CD4-positive, alpha-beta T cell (primary cell): ENCODE data around the gene AXL. TPM values are rescaled to one million over a fixed set of nuclear protein-coding genes. Genes with fewer than 3 reads are reported as not detected.

Experiments
- ATAC-seq: fragments of 200-7000 bp; cut with Tn5 transposase; one replicate; pipeline ENCODE4 v1.10.0; 2022; ENCODE audit warnings: mild to moderate bottlenecking; ENCODE audit not compliant: poor library complexity
- CTCF ChIA-PET: fragments of 350-600 bp; sonication (Branson Sonifier 250); formaldehyde crosslinking; loops from one replicate; lab custom pipeline; 2021; ENCODE audit warnings: antibody characterized with exemption, inconsistent platforms; lab: Charles Lee
- POLR2A ChIA-PET: fragments of 350-600 bp; sonication (Branson Sonifier 250); formaldehyde crosslinking; loops from one replicate; lab custom pipeline; 2021; ENCODE audit warnings: antibody characterized with exemption, inconsistent platforms; lab: Charles Lee
- DNase-seq, 14 experiments: peaks; one replicate each; pipeline ENCODE4 v3.0.0-alpha.2; 2013 to 2020; ENCODE audit warnings: mixed read lengths in 2 of 14
- H3K27ac ChIP-seq, 2 donors: one replicate each; pipeline versions ENCODE4 v1.5.1 to v1.7.0; 2013; ENCODE audit warnings: low read length in 2 of 2, low read depth in 1 of 2, mild to moderate bottlenecking in 1 of 2
- H3K27me3 ChIP-seq, 2 experiments: 1 replicate in 1 of 2; 2 replicates in 1 of 2; pipeline versions ENCODE4 v1.6.1 to v1.7.0; 2013; ENCODE audit warnings: low read length in 2 of 2, control low read depth in 1 of 2, mild to moderate bottlenecking in 1 of 2, moderate library complexity in 1 of 2; ENCODE audit not compliant: insufficient read depth in 2 of 2, control insufficient read depth in 1 of 2
- H3K36me3 ChIP-seq: one replicate; pipeline ENCODE4 v1.6.1; 2013; ENCODE audit warnings: low read length, control low read depth; ENCODE audit not compliant: insufficient read depth
- H3K4me1 ChIP-seq: one replicate; pipeline ENCODE4 v1.6.1; 2013; ENCODE audit warnings: low read length, control low read depth; ENCODE audit not compliant: insufficient read depth
- H3K4me3 ChIP-seq: one replicate; pipeline ENCODE4 v1.5.1; 2013; ENCODE audit warnings: mild to moderate bottlenecking, low read length, moderate library complexity
- H3K9me3 ChIP-seq, 2 experiments: 1 replicate in 1 of 2; 2 replicates in 1 of 2; pipeline versions ENCODE4 v1.6.1 to v1.7.0; 2013; ENCODE audit warnings: low read length in 2 of 2, mild to moderate bottlenecking in 2 of 2, control low read depth in 1 of 2, moderate library complexity in 1 of 2; ENCODE audit not compliant: control insufficient read depth in 1 of 2, insufficient read depth in 1 of 2
- H3K27ac Mint-ChIP-seq: one replicate; pipeline ENCODE4 v1.8.0; 2020; ENCODE audit warnings: mixed read lengths
- H3K27me3 Mint-ChIP-seq: one replicate; pipeline ENCODE4 v1.8.0; 2021; ENCODE audit warnings: mixed read lengths
- H3K36me3 Mint-ChIP-seq: one replicate; pipeline ENCODE4 v1.8.0; 2021; ENCODE audit warnings: low read depth, mixed read lengths
- H3K4me1 Mint-ChIP-seq: one replicate; pipeline ENCODE4 v1.8.0; 2021; ENCODE audit warnings: low read depth, mixed read lengths
- H3K4me3 Mint-ChIP-seq: one replicate; pipeline ENCODE4 v1.8.0; 2020; ENCODE audit warnings: mild to moderate bottlenecking, mixed read lengths
- H3K9me3 Mint-ChIP-seq: one replicate; pipeline ENCODE4 v1.8.0; 2020; ENCODE audit warnings: mixed read lengths
- intact Hi-C, 2 experiments: fragments of 100-400 bp; cut with DNase I in 1 of 2; cut with micrococcal nuclease in 1 of 2; formaldehyde crosslinking; loops; one replicate each; pipeline versions ENCODE4 v1.15.1 to v1.9.0; 2023 to 2025; cut with DNase I, micrococcal nuclease
- total RNA-seq, 174 experiments: library from RNA in 2 of 174; stranded (reverse) in 2 of 174; gene quantifications; one replicate each; pipeline ENCODE4 v1.2.3 and lab custom pipeline; 2021 to 2026
- TF ChIP-seq, protein P1 (sequence below): fragments of 200-600 bp; IDR thresholded peaks from one replicate; pipeline ENCODE4 v1.8.0; 2022; ENCODE audit warnings: antibody characterized with exemption, mild to moderate bottlenecking

Gene AXL
- total RNA-seq, 2 experiments from 2014 or later, result 0.30 to 0.42 TPM

DNA sequence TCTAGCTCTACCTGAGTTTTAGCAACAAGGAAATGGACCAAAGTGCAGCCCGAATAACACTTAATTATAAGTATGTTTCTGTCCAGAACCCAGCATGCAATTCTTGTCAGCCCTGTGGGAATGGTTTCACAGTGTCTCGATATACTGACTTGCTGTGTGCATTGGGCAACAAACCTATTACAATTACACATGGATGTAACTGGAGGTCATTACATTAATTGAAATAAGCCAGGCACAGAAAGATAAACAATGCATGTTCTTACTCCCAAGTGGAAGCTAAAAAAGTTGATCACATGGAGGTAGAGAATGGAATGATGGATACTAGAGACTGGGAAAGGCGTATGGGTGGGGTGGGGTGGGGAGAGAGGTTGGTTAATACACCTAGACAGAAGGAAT is 31.1 kb upstream of the AXL start:
- no peaks in the 10 kb centered on the region for H3K36me3 Mint-ChIP-seq
- Histone ChIP-seq H3K4me3 (no peak overlapping the region), H3K4me1 (peaks cover 5% of the 10 kb centered on the region), H3K9me3 (peaks cover 0 to 4% of the 10 kb centered on the region in 2 experiments), H3K36me3 (no peaks in the 10 kb centered on the region), H3K27me3 (peaks cover 18% of the 10 kb centered on the region in 2 experiments), H3K27ac (no peak overlapping the region)
- H3K27me3 Mint-ChIP-seq, result peaks cover 52% of the 10 kb centered on the region
- H3K9me3 Mint-ChIP-seq, result no peaks in the 10 kb centered on the region
- no peak overlapping the region for H3K4me3 Mint-ChIP-seq
- H3K4me1 Mint-ChIP-seq, result peaks cover 6% of the 10 kb centered on the region
- ChIA-PET CTCF (no interaction called here), POLR2A (no interaction called here)
- H3K27ac Mint-ChIP-seq, result no peak overlapping the region
- TF ChIP-seq, protein P1, sequence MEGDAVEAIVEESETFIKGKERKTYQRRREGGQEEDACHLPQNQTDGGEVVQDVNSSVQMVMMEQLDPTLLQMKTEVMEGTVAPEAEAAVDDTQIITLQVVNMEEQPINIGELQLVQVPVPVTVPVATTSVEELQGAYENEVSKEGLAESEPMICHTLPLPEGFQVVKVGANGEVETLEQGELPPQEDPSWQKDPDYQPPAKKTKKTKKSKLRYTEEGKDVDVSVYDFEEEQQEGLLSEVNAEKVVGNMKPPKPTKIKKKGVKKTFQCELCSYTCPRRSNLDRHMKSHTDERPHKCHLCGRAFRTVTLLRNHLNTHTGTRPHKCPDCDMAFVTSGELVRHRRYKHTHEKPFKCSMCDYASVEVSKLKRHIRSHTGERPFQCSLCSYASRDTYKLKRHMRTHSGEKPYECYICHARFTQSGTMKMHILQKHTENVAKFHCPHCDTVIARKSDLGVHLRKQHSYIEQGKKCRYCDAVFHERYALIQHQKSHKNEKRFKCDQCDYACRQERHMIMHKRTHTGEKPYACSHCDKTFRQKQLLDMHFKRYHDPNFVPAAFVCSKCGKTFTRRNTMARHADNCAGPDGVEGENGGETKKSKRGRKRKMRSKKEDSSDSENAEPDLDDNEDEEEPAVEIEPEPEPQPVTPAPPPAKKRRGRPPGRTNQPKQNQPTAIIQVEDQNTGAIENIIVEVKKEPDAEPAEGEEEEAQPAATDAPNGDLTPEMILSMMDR, result no peak
- ATAC-seq (no peak), DNase-seq (no peak)
- intact Hi-C loops, result no loop called here

DNA sequence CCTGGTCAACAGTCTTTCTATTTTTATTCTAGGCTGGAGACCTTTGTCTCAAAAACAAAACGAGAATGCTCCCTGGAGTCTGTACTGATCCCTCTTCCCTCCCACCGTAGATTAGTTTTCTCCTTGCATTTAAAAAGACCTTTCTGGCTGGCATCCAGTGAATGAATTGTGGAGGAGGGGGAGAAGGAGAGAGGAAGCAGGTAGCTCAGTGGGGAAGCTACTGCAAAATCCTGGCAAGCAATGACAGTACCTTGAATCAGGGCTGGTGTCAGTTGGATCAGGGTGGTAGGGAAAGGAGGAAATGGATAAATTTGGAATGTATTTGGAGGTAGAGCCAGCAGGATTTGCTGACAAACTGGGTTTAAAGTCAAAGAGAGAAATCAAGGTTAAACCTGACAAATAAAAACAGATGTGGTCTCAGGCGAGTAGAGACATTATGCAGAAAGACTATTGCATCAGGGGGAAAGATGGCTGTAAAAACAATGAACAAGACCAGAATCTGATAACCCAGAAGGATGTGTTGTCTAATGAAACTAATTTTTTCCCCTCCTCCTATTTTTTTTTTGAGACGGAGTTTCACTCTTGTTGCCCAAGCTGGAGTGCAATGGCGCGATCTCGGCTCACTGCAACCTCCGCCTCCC is 29.5 kb upstream of the AXL start:
- Mint-ChIP-seq H3K27me3 (peaks cover 53% of the 10 kb centered on the region), H3K4me3 (no peak overlapping the region), H3K9me3 (no peaks in the 10 kb centered on the region), H3K4me1 (peaks cover 16% of the 10 kb centered on the region), H3K36me3 (no peaks in the 10 kb centered on the region), H3K27ac (no peak overlapping the region)
- peaks cover 21% of the 10 kb centered on the region for H3K4me1 ChIP-seq
- intact Hi-C loops, result no loop called here
- ChIA-PET POLR2A (no interaction called here), CTCF (no interaction called here)
- ATAC-seq (no peak), DNase-seq (no peak)
- TF ChIP-seq, protein P1, result no peak
- peaks cover 0 to 9% of the 10 kb centered on the region in 2 experiments for H3K9me3 ChIP-seq
- H3K27me3 ChIP-seq, result peaks cover 27 to 28% of the 10 kb centered on the region in 2 experiments
- H3K36me3 ChIP-seq, result no peaks in the 10 kb centered on the region
- no peak overlapping the region for H3K4me3 ChIP-seq
- no peak overlapping the region for H3K27ac ChIP-seq

DNA sequence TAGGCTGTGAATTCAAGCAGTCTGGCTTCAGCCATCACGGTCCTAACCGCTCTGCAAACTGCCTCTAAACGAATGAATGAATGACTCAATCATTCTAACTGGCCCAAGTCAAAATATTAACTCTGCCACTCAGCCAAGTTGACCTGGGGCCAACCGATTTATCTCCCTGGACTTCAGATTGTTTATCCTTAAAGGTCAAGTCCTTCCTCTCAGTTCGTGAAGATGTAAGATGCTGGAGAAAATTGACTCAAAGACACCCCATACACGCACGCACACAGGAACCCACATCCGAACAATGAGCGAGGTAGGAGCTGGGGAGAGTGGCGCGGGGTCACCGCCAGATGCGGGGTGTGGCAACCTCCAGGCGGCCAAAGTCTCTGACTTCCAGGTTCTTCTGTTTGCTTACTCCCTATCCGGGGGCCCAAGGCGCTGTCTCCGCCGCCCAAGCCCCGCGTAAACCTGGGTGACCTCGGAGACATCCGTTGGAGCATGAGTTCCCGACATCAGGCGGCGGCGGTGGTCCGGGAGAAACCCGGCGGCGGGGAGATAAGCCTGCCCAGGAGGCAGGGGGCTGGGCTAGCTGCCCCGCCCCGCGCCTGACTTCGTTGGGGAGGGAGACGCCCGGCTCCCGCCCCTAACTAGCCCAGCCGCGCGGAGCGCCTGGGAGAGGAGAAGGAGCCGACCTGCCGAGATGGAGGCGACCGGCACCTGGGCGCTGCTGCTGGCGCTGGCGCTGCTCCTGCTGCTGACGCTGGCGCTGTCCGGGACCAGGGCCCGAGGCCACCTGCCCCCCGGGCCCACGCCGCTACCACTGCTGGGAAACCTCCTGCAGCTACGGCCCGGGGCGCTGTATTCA is 26.2 kb upstream of the AXL start, which contains the start of gene CYP2S1:
CYP2S1 (plus strand) TSS at position 646 of the 856 bp plus-strand sequence; CDS start at position 692, 46 bp downstream.
- intact Hi-C loops, result no loop called here
- CTCF ChIA-PET, result no interaction called here
- no peak within 1 kb of the TSS for H3K27ac ChIP-seq
- H3K9me3 ChIP-seq, result peaks cover 0 to 9% of the 10 kb centered on the region in 2 experiments
- POLR2A ChIA-PET, result interaction anchor here (0.9 kb wide), 1 partner anchor 16 kb away, joined by 3 read pairs; no protein-coding TSS in a partner anchor
- H3K27me3 Mint-ChIP-seq, result peaks cover 48% of the 10 kb centered on the region
- H3K27me3 ChIP-seq, result peaks cover 27 to 28% of the 10 kb centered on the region in 2 experiments
- H3K4me3 ChIP-seq, result peak within 1 kb of the TSS; percentile 16
- peaks cover 21% of the 10 kb centered on the region for H3K4me1 ChIP-seq
- no peak within 1 kb of the TSS for H3K27ac Mint-ChIP-seq
- TF ChIP-seq, protein P1, result no peak
- H3K36me3 ChIP-seq, result no peaks in the 10 kb centered on the region
- H3K4me3 Mint-ChIP-seq, result peak within 1 kb of the TSS; percentile 61
- H3K4me1 Mint-ChIP-seq, result peaks cover 16% of the 10 kb centered on the region
- H3K9me3 Mint-ChIP-seq, result no peaks in the 10 kb centered on the region
- no peaks in the 10 kb centered on the region for H3K36me3 Mint-ChIP-seq
- ATAC-seq (peak; percentile 55), DNase-seq (peak in 6 of 14 experiments; percentile 4 to 46 (median 24))
